HL-60 (cell line): ENCODE measurements around the gene PIP5K1B.
"Not testable (repeated sequence)": the region's sequence is repeated elsewhere in the genome, so short reads cannot be mapped to it uniquely, and the experiment has no call there.

ENCODE experiments used
- DNase-seq, 2 experiments: peaks; one replicate each; pipeline ENCODE4 v3.0.0-alpha.2; 2010 to 2020; ENCODE audit warnings: low read depth in 1 of 2, low spot score in 1 of 2
- H3K27ac ChIP-seq: fragments of 250-450 bp; sonication (Bioruptor Pico); replicated peaks from 2 replicates; pipeline ENCODE4 v1.5.1; 2020; ENCODE audit warnings: mild to moderate bottlenecking, moderate library complexity
- H3K27me3 ChIP-seq: fragments of 250-450 bp; sonication (Bioruptor Pico); 2 replicates; pipeline ENCODE4 v1.5.1; 2021; ENCODE audit warnings: mild to moderate bottlenecking, moderate library complexity; ENCODE audit not compliant: insufficient read depth, poor library complexity, severe bottlenecking
- H3K4me3 ChIP-seq: replicated peaks from 2 replicates; pipeline ENCODE4 v1.5.1; 2011; ENCODE audit warnings: mild to moderate bottlenecking, control low read depth, low read length; ENCODE audit not compliant: insufficient read depth
- GABPA ChIP-seq: IDR thresholded peaks from 2 replicates; pipeline ENCODE4 v1.6.1; 2012; ENCODE audit warnings: low read depth
- POLR2AphosphoS5 ChIP-seq: IDR thresholded peaks from 2 replicates; pipeline ENCODE4 v1.6.1; 2012; ENCODE audit warnings: low read depth
- SPI1 ChIP-seq: IDR thresholded peaks from 2 replicates; pipeline ENCODE4 v1.6.1; 2012; ENCODE audit warnings: low read depth, mild to moderate bottlenecking, borderline replicate concordance
- TF ChIP-seq, protein P1 (sequence below): IDR thresholded peaks from one replicate; pipeline ENCODE4 v1.5.1; 2011; ENCODE audit warnings: low read length, control low read depth, inconsistent platforms; ENCODE audit not compliant: insufficient read depth
- TF ChIP-seq, protein P2 (sequence below): IDR thresholded peaks from 2 replicates; pipeline ENCODE4 v1.6.1; 2012; ENCODE audit warnings: low read depth; ENCODE audit not compliant: insufficient replicate concordance

PIP5K1B gene

DNA sequence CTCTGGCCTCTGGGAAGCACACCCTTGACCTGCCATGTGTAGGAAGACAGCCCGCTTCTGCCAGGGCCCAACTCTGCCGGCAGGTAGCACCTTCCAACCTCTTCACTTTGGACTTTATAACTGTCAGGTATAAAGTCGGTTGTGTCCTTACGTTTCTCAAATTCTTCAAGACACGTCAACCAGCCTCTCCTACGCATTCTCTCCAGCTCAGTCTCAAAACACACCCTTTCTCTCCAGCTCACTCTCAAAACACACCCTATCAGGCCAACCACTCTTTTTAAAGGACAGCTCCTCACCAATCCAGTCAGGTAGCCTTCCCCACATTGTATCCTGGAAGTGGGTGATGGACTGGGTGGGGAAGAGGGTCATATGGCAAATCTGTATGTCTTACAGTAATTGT is 344.1 kb downstream of the PIP5K1B start:
- H3K4me3 ChIP-seq = no peak overlapping the region
- no peak overlapping the region for H3K27ac ChIP-seq
- no peak for DNase-seq
- TF ChIP-seq, protein P1, sequence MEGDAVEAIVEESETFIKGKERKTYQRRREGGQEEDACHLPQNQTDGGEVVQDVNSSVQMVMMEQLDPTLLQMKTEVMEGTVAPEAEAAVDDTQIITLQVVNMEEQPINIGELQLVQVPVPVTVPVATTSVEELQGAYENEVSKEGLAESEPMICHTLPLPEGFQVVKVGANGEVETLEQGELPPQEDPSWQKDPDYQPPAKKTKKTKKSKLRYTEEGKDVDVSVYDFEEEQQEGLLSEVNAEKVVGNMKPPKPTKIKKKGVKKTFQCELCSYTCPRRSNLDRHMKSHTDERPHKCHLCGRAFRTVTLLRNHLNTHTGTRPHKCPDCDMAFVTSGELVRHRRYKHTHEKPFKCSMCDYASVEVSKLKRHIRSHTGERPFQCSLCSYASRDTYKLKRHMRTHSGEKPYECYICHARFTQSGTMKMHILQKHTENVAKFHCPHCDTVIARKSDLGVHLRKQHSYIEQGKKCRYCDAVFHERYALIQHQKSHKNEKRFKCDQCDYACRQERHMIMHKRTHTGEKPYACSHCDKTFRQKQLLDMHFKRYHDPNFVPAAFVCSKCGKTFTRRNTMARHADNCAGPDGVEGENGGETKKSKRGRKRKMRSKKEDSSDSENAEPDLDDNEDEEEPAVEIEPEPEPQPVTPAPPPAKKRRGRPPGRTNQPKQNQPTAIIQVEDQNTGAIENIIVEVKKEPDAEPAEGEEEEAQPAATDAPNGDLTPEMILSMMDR = no peak
- TF ChIP-seq, protein P2, sequence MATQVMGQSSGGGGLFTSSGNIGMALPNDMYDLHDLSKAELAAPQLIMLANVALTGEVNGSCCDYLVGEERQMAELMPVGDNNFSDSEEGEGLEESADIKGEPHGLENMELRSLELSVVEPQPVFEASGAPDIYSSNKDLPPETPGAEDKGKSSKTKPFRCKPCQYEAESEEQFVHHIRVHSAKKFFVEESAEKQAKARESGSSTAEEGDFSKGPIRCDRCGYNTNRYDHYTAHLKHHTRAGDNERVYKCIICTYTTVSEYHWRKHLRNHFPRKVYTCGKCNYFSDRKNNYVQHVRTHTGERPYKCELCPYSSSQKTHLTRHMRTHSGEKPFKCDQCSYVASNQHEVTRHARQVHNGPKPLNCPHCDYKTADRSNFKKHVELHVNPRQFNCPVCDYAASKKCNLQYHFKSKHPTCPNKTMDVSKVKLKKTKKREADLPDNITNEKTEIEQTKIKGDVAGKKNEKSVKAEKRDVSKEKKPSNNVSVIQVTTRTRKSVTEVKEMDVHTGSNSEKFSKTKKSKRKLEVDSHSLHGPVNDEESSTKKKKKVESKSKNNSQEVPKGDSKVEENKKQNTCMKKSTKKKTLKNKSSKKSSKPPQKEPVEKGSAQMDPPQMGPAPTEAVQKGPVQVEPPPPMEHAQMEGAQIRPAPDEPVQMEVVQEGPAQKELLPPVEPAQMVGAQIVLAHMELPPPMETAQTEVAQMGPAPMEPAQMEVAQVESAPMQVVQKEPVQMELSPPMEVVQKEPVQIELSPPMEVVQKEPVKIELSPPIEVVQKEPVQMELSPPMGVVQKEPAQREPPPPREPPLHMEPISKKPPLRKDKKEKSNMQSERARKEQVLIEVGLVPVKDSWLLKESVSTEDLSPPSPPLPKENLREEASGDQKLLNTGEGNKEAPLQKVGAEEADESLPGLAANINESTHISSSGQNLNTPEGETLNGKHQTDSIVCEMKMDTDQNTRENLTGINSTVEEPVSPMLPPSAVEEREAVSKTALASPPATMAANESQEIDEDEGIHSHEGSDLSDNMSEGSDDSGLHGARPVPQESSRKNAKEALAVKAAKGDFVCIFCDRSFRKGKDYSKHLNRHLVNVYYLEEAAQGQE = no peak
- no peak for TF ChIP-seq SPI1
- TF ChIP-seq GABPA = no peak
- no peak for TF ChIP-seq POLR2AphosphoS5
- no peaks in the 10 kb centered on the region for H3K27me3 ChIP-seq

DNA sequence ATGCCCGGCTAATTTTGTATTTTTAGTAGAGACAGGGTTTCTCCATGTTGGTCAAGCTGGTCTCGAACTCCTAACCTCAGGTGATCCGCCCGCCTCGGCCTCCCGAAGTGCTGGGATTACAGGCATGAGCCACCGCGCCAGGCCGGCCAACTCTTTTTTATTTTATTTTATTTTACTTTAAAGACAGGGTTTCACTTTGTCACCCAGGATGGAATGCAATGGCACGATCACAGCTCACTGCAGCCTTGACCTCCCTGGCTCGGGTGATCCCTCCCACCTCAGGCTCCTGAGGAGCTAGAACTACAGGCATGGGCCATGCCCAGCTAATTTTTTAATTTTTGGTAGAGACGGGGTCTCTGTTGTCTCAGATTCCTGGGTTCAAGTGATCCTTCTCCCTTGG is 345.9 kb downstream of the PIP5K1B start:
- not testable (repeated sequence) for H3K27ac ChIP-seq, H3K27me3 ChIP-seq, H3K4me3 ChIP-seq, DNase-seq

DNA sequence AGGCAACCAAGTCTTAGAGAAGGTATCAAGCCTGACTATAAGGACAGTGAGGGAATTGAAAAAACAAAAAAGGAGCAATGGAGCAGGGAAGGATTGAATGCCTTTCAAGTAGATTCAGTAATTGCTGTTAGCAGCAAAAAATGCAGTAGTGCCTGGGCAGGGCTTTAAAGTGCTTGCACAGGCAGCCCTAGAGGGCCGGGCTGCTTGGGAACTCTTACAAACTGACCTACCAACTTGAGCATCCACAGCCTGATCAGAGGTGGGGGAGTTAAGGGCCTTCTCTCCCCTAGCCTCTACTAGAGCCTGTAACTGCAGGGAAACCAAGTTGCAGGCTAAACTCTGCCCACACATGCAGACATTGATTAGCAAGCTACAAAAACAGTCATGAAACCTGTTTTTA is 349.9 kb downstream of the PIP5K1B start:
- no peak for TF ChIP-seq SPI1
- TF ChIP-seq, protein P1 = no peak
- H3K27me3 ChIP-seq = no peaks in the 10 kb centered on the region
- no peak for DNase-seq
- no peak overlapping the region for H3K4me3 ChIP-seq
- no peak overlapping the region for H3K27ac ChIP-seq

DNA sequence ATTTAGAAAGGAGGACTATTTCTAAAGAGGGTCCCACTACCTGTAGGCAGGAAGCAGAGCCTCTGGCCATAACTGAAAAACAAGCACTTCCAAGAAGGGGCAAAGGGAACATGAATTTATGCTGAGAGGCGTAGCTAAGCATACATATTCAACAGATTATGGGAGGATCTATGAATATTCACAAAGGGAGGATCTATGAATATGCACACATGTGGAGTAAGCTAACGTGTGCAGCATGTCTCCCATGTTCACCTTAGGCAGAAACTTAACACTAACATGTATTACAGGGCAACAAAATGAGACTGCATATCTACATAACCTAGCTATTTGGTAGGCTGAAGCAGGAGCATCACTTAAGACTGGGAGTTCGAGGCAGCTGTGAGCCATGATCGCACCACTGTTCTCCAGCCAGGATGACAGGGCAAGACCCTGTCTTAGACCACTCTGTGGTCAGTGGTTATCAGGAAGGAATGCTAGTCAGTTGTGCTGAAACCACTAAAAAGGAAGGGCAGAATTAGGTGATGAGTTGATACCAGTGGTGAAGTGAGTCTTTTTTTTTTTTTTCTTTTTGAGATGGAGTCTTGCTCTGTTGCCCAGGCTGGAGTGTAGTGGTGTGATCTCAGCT is 351.3 kb downstream of the PIP5K1B start:
- DNase-seq = no peak
- TF ChIP-seq, protein P1 = no peak
- TF ChIP-seq, protein P2 = no peak
- TF ChIP-seq SPI1 (no peak), POLR2AphosphoS5 (no peak), GABPA (no peak)
- H3K27me3 ChIP-seq = no peaks in the 10 kb centered on the region
- no peak overlapping the region for H3K27ac ChIP-seq
- H3K4me3 ChIP-seq = no peak overlapping the region
